WI38 (cell line): ENCODE results near the gene MRPS35.

ENCODE experiments used
- H3K4me3 ChIP-seq: 2 replicates; pipeline ENCODE4 v1.5.1; 2011; ENCODE audit warnings: low read depth, mild to moderate bottlenecking, control low read depth, low read length
- TF ChIP-seq, protein P1 (sequence below): IDR thresholded peaks from 2 replicates; pipeline ENCODE4 v1.5.1; 2012; ENCODE audit warnings: low read depth, mild to moderate bottlenecking, control low read depth, low read length

MRPS35 gene

DNA sequence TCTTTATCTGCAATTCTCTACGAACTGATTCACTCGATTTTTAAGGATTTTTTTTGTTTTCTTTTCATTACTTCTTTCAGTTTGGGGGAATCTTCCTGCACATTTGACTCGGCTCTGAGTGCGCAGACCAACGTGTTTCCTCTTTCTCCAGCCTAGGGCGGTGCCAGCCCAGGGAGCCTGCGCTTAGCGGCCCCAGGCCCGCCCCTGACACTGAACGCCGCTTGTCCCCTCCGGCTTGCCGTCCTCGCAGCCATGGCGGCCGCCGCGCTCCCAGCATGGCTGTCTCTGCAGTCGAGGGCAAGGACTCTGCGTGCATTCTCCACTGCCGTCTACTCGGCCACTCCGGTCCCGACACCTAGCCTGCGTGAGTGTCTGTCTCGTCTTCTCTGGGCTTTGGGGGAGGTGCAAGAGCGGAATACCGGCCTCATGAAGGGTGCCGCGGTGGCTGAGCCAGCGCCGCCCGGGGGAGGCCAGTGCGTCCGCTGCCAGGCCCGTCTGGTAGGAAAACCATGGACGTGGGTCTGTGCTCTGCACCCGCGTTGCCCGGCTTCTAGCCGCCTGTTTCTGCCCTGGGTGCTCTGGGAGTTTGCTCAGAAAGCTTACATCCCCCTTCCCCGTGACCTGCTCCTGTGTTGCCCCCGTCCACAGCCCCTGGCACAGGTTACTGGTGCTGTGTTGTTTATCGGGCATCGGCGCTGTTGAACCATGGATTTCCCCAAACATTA, at the start of gene MRPS35:
MRPS35 (plus strand) TSS at position 241 of the 725 bp plus-strand sequence; CDS start at position 253, 12 bp downstream.
- TF ChIP-seq, protein P1, sequence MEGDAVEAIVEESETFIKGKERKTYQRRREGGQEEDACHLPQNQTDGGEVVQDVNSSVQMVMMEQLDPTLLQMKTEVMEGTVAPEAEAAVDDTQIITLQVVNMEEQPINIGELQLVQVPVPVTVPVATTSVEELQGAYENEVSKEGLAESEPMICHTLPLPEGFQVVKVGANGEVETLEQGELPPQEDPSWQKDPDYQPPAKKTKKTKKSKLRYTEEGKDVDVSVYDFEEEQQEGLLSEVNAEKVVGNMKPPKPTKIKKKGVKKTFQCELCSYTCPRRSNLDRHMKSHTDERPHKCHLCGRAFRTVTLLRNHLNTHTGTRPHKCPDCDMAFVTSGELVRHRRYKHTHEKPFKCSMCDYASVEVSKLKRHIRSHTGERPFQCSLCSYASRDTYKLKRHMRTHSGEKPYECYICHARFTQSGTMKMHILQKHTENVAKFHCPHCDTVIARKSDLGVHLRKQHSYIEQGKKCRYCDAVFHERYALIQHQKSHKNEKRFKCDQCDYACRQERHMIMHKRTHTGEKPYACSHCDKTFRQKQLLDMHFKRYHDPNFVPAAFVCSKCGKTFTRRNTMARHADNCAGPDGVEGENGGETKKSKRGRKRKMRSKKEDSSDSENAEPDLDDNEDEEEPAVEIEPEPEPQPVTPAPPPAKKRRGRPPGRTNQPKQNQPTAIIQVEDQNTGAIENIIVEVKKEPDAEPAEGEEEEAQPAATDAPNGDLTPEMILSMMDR, result no peak
- peak within 1 kb of the TSS; percentile 99 for H3K4me3 ChIP-seq

DNA sequence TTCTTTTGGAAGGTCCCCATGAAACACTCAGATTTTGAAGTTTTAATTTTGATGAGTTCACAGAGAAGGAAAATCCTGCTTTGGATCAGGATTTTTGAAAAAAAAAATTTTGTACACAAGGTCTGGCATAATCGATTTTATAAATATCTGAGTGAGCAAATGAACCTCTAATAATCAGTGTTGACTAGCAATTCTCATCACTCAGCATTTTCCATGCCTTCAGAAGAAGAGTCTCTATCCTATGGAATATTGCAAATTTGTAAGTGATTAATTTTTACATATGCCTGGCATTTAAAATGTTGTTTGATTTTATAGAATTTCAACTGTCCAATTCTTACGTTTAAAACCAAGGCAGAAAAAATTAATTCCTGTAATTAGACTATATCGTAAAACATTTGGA, 44.9 kb upstream of the MRPS35 start:
- TF ChIP-seq, protein P1, result no peak
- no peak overlapping the region for H3K4me3 ChIP-seq

DNA sequence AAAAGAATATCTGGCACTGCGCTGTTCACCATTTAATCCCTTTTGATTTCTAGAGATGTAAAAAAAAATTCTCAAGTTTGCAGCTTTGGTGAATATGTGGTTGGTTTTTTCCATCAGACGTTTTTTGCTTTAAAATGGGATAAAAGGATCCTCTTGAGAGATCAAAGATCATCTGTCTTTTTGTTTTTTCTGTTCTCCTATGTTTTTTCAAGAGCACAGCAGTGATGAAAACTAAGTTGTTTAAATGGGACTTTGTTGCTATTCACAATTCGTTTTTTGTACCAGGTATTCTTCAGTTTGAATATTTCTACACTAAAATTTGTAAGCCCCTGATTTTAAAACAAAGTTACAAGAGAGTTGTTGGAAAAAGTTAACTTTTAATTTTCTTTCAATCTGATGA, 44.1 kb upstream of the MRPS35 start:
- no peak overlapping the region for H3K4me3 ChIP-seq
- TF ChIP-seq, protein P1, result no peak

DNA sequence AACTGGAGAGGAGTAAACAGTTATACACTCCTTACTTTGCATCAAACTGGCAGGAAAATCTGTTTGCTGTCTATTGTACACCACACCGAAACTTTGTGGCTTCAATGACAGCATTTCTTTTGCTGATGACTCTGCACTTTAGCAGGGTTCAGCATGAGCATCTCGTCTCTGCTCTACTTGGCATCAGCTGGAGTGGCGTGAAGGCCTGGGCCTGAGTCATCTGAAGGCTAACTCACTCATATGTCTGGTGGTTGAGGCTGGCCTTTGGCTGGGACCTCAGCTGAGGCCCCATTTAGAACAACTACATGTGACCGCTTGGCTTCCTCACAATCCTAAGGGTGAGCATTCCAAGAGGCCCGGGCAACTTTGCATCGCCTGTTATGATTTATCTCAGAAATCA, 43.1 kb upstream of the MRPS35 start:
- TF ChIP-seq, protein P1, result no peak
- H3K4me3 ChIP-seq, result no peak overlapping the region

DNA sequence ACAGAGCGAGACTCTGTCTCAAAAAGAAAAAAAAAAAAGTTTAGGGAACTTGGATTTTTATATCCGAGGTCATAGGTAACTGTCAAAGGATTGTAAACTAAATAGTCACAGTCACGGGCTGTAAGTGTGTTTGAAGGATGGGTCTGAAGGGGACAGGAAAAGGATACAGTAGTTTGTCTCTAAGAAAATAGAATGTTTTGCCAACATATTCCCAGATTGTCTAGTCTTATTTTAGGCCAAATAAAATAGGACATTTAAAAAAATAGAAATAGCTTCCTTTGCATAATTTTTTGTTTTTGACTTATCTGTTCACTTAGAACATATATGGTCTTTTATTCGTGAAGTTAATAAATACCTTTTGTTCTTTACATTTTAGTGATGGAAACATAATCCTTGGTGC, 38.6 kb upstream of the MRPS35 start:
- TF ChIP-seq, protein P1, result no peak
- no peak overlapping the region for H3K4me3 ChIP-seq

DNA sequence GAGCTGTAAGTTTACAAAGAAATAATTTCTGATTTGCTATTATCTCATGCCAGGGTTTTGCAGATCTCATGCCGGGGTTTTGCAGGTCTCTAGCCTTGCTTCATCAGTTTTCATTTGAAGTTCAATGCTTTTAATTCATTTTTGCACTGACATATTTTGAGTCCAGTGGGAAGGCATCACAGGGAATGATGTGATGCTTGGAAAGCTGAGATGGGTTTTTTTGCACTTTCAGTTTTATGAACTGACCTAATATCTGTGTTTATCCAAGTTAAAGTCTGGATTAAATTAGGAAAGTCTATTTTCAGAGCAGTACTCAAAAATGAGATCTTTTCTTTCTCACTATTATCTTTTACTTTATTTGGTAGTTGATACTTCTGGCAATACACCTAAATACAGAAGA, 38.0 kb upstream of the MRPS35 start:
- TF ChIP-seq, protein P1, result no peak
- no peak overlapping the region for H3K4me3 ChIP-seq

DNA sequence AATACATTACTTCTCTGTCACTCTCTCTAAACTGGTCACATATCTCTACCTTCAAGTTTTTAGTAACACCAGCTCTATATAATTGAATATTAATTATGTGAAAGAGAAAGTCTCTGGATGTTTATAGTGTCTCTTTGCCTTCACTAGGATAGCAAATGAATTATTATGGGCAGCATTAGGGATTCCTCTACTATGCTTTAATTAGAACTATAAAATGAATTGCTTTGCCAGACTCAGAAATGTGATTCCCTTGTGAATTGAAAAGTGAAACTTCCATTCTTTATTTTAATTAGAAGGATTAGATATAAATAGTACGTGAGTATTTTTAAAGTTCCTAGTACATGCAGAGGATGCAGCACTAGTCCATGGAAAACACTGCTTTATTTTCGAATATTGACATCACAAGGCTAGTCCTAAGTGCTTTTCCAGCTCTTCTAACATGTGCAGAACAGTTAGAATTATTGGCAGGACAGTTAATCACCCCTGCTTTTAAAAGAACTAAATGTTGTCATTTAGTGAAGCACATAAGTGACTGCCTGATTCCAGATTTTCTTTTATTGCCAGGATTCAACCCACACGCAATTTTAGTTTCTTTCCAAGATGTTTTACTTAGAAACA, 37.4 kb upstream of the MRPS35 start:
- H3K4me3 ChIP-seq, result no peak overlapping the region
- TF ChIP-seq, protein P1, result no peak
